ENCODE measurements around the gene TMEM117.
"Not testable (repeated sequence)": the region's sequence is repeated elsewhere in the genome, so short reads cannot be mapped to it uniquely, and the experiment has no call there.

Gene TMEM117

DNA sequence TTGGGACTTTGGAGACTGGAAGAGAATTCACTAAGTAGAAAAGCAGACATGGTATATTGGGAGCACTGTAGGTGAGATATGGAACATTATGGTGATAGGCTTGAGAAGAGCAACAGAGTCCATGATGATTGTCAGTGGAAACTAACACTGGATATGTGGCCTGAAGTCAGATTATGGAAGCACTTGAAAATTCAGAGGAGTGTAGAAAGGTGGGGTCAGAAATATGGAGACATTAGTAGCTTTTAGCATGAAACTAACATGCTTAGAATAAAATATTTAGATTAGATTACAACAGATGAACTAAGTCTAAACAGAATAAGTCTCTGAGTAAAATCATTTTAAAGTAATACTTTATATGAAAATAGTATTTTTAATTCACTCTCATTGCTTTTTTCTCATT lies 499.1 kb downstream of the TMEM117 start:
- no peaks in the 10 kb centered on the region for H3K36me3 Mint-ChIP-seq (ENCODE audit: low read depth)
- H3K4me3 Mint-ChIP-seq = no peak overlapping the region
- H3K4me1 Mint-ChIP-seq (ENCODE audit: low read depth) = no peaks in the 10 kb centered on the region
- no peaks in the 10 kb centered on the region for H3K27me3 Mint-ChIP-seq (ENCODE audit: low read depth)
- H3K27ac Mint-ChIP-seq = no peak overlapping the region
- H3K9me3 Mint-ChIP-seq = peaks cover 14% of the 10 kb centered on the region

DNA sequence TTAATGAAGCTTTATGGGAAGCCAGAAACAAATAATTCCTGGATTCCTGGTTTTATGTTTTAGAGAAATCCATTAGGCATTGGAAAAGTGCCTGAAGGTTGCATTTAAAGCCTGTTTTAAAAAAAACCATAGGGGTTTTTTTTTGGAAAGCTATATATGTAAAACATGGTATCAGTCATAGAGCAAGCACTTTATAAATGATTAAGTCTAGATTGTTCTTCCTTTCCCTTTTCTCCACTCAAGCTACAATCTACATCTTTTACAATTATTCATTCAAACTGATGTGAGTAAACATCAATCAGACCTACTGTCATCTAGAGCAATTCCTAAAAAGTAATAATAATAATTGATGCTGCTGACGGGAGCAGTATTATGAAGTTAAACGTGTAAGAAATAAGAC lies 500.7 kb downstream of the TMEM117 start:
- no peaks in the 10 kb centered on the region for H3K36me3 Mint-ChIP-seq (ENCODE audit: low read depth)
- H3K27ac Mint-ChIP-seq = no peak overlapping the region
- no peak overlapping the region for H3K4me3 Mint-ChIP-seq
- no peaks in the 10 kb centered on the region for H3K27me3 Mint-ChIP-seq (ENCODE audit: low read depth)
- H3K4me1 Mint-ChIP-seq (ENCODE audit: low read depth) = no peaks in the 10 kb centered on the region
- H3K9me3 Mint-ChIP-seq = peaks cover 14% of the 10 kb centered on the region

DNA sequence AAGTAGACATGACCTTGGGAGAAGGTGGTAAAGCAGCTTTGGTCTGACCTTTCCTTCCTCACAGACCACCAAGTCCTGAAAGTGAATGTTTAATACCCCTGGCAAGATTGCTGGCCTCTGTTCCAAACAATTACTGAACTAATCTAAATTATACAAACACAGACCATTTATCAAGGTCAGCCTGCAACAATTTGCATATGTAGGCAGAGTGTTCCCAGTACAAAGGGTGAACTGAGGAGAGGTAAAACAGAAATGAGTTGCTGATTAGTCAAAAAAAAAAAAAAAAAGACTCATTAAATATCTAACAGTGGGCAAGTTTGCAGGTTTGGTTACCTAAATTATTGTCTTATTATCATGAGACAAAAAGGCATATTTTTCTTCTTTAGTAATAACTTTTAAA lies 506.5 kb downstream of the TMEM117 start:
- H3K4me3 Mint-ChIP-seq = no peak overlapping the region
- no peaks in the 10 kb centered on the region for H3K9me3 Mint-ChIP-seq
- no peaks in the 10 kb centered on the region for H3K36me3 Mint-ChIP-seq (ENCODE audit: low read depth)
- no peaks in the 10 kb centered on the region for H3K4me1 Mint-ChIP-seq (ENCODE audit: low read depth)
- no peak overlapping the region for H3K27ac Mint-ChIP-seq
- H3K27me3 Mint-ChIP-seq (ENCODE audit: low read depth) = no peaks in the 10 kb centered on the region

DNA sequence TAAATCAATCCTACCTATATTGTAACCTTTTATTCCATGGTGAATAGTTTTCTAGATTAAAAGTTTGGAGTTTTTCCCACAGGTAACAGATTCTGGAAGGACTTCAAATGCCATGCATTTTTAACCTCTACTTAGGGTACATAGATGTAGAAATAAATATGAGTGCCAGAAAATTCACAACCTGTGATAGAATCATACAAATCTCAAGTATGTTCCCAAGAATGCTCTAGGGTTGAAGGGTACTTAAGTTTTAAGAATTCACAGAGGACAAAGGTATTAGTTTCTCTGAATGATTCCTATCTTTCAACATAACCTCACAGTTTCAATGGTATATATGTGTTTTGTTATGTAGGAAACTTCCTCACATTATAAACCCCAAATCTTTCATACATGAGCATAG lies 511.3 kb downstream of the TMEM117 start:
- Mint-ChIP-seq H3K27me3 (ENCODE audit: low read depth) (no peaks in the 10 kb centered on the region), H3K36me3 (ENCODE audit: low read depth) (no peaks in the 10 kb centered on the region), H3K27ac (no peak overlapping the region), H3K9me3 (no peaks in the 10 kb centered on the region), H3K4me3 (no peak overlapping the region), H3K4me1 (ENCODE audit: low read depth) (no peaks in the 10 kb centered on the region)

- H3K4me1 Mint-ChIP-seq (ENCODE audit: low read depth) = no peaks in the 10 kb centered on the region
- H3K27ac Mint-ChIP-seq = no peak overlapping the region
Observed at GRCh38 chr12:44357494-44357893, 521.6 kb downstream of the TMEM117 start.

DNA sequence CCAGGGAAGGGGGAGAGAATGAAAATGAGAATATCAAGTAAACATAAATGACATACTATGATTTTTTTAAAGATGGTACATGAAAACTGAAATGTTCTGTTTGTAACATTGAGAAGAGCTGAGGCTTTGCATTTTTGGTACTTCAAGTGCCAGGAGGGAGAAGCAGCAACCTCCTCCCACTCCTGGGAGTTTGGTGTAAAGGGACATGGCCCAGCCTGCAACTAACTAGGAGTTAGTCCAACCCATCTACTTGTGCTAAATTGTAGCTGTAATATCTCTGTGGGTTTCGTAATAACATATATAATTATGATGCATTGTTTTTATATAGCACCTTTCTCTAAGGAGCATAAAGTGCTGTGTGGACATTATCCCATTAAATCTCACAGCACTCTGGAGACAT lies 522.8 kb downstream of the TMEM117 start:
- H3K4me3 Mint-ChIP-seq = no peak overlapping the region
- no peaks in the 10 kb centered on the region for H3K4me1 Mint-ChIP-seq (ENCODE audit: low read depth)
- no peaks in the 10 kb centered on the region for H3K36me3 Mint-ChIP-seq (ENCODE audit: low read depth)
- peaks cover 4% of the 10 kb centered on the region for H3K9me3 Mint-ChIP-seq
- no peaks in the 10 kb centered on the region for H3K27me3 Mint-ChIP-seq (ENCODE audit: low read depth)
- no peak overlapping the region for H3K27ac Mint-ChIP-seq

More at GRCh38 chr12:44357494-44357893, 521.6 kb downstream of the TMEM117 start:
- Mint-ChIP-seq H3K36me3 (ENCODE audit: low read depth) (no peaks in the 10 kb centered on the region), H3K27me3 (ENCODE audit: low read depth) (no peaks in the 10 kb centered on the region), H3K4me3 (no peak overlapping the region), H3K9me3 (peaks cover 4% of the 10 kb centered on the region)

DNA sequence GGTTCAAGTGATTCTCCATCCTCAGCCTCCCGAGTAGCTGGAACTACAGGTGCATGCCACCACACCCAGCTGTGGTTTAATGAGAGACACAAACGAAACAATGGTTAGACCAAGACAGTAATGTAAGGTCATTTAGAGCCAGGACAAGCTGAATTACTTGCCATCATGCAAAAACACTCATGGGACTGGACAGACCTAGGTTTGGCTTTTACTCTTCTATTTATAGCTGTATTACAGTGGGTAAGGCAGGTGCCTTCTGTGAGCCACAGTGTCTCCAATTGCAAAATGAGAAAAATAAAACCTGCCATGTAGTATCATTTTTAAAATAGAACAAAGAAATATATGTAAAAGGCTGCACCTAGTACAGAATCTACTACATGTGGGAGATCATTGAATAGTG lies 527.1 kb downstream of the TMEM117 start:
- Mint-ChIP-seq H3K4me3 (no peak overlapping the region), H3K27me3 (ENCODE audit: low read depth) (no peaks in the 10 kb centered on the region), H3K27ac (no peak overlapping the region), H3K4me1 (ENCODE audit: low read depth) (no peaks in the 10 kb centered on the region), H3K9me3 (no peaks in the 10 kb centered on the region), H3K36me3 (ENCODE audit: low read depth) (no peaks in the 10 kb centered on the region)

GRCh38 chr12:44367136-44367535 lies 531.3 kb downstream of the TMEM117 start:
- Mint-ChIP-seq H3K27me3 (ENCODE audit: low read depth) (no peaks in the 10 kb centered on the region), H3K4me1 (ENCODE audit: low read depth) (no peaks in the 10 kb centered on the region), H3K9me3 (no peaks in the 10 kb centered on the region), H3K27ac (no peak overlapping the region), H3K4me3 (no peak overlapping the region), H3K36me3 (ENCODE audit: low read depth) (no peaks in the 10 kb centered on the region)

DNA sequence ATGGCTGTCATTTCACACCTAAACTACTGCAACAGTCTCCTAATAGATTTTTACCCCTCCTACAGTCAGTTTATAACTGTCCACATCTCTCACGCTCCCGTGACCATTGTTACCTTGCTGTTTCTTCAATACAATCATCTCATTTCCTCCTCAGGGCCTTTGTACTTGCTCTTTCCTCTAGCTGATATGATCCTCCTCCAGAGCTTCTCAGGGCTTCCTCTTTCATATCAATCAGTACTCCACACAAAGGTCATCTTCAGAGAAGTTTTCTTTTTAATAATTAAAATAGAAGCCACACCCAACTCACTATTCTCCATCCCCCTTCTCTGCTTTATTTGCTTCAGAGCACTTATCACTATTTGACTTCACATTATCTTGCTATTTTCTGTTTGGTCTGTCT lies 532.0 kb downstream of the TMEM117 start:
- Mint-ChIP-seq H3K9me3 (no peaks in the 10 kb centered on the region), H3K27ac (no peak overlapping the region)

DNA sequence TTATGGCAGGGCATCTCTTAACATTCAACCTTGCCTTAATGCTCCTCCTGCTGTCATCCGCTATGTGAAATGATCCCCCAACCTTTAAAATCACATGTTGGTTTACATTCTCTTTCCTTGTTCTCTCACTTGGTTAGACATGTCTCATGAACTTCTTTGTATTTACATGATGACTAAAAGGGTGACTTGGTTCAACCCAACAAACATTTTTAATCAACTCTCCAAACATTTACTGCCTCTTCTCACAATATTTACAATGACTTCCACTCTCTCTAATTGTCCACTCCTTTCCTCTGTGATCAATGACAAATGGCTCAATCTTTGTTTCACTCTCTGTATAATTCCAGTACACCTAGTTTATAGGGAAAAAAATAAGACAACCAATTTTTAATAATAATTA lies 534.1 kb downstream of the TMEM117 start:
- no peaks in the 10 kb centered on the region for H3K9me3 Mint-ChIP-seq
- H3K27ac Mint-ChIP-seq = no peak overlapping the region
- H3K27me3 Mint-ChIP-seq (ENCODE audit: low read depth) = no peaks in the 10 kb centered on the region
- H3K4me3 Mint-ChIP-seq = no peak overlapping the region
- H3K36me3 Mint-ChIP-seq (ENCODE audit: low read depth) = no peaks in the 10 kb centered on the region
- no peaks in the 10 kb centered on the region for H3K4me1 Mint-ChIP-seq (ENCODE audit: low read depth)

More for the DNA sequence above, 532.0 kb downstream of the TMEM117 start:
- no peak overlapping the region for H3K4me3 Mint-ChIP-seq
- H3K36me3 Mint-ChIP-seq (ENCODE audit: low read depth) = no peaks in the 10 kb centered on the region
- H3K4me1 Mint-ChIP-seq (ENCODE audit: low read depth) = no peaks in the 10 kb centered on the region
- no peaks in the 10 kb centered on the region for H3K27me3 Mint-ChIP-seq (ENCODE audit: low read depth)

DNA sequence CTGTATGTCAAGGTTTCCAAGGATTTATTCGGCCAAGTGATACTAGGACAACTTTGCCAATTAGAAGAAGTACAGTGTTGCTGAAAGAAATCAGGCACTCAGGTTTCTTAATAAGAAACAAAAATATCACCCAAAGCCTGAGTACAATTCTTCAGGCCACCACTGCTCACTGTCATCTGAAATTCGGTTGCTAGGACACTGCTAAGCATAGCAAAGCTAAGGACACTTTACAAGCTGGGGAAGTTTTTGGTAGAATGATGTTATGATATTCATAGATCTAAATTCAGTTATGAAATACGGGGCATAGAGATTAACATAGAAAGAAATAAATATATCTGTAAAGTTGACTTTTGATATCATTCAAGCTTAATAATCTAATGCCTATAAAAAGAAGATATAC lies 535.1 kb downstream of the TMEM117 start:
- Mint-ChIP-seq H3K27me3 (ENCODE audit: low read depth) (no peaks in the 10 kb centered on the region), H3K27ac (no peak overlapping the region), H3K4me3 (no peak overlapping the region), H3K4me1 (ENCODE audit: low read depth) (no peaks in the 10 kb centered on the region), H3K36me3 (ENCODE audit: low read depth) (no peaks in the 10 kb centered on the region), H3K9me3 (no peaks in the 10 kb centered on the region)

DNA sequence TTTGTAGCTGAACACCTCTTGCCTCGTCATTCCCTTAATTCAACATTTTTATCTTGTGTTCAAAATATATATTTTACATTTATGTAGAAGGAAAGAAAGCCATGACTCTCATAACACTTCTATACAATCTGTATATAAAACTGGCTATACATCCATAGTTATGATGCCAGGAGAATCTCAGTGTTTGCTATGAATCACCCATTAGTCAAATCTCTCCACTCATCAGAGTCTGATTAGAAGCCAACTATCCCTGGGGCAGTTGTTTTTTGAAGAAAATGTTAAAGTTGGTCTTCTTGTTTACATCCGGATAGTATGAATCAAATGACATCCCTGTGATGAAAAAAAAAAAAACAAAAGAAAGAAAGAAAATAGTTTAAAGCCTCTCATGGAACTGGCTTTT lies 536.4 kb downstream of the TMEM117 start:
- Mint-ChIP-seq H3K27me3 (ENCODE audit: low read depth) (no peaks in the 10 kb centered on the region), H3K27ac (no peak overlapping the region), H3K4me3 (no peak overlapping the region), H3K9me3 (no peaks in the 10 kb centered on the region), H3K36me3 (ENCODE audit: low read depth) (no peaks in the 10 kb centered on the region), H3K4me1 (ENCODE audit: low read depth) (no peaks in the 10 kb centered on the region)

GRCh38 chr12:44375694-44376093 lies 539.8 kb downstream of the TMEM117 start:
- Mint-ChIP-seq H3K9me3 (no peaks in the 10 kb centered on the region), H3K27me3 (ENCODE audit: low read depth) (no peaks in the 10 kb centered on the region), H3K4me3 (no peak overlapping the region), H3K36me3 (ENCODE audit: low read depth) (no peaks in the 10 kb centered on the region), H3K27ac (no peak overlapping the region), H3K4me1 (ENCODE audit: low read depth) (no peaks in the 10 kb centered on the region)

DNA sequence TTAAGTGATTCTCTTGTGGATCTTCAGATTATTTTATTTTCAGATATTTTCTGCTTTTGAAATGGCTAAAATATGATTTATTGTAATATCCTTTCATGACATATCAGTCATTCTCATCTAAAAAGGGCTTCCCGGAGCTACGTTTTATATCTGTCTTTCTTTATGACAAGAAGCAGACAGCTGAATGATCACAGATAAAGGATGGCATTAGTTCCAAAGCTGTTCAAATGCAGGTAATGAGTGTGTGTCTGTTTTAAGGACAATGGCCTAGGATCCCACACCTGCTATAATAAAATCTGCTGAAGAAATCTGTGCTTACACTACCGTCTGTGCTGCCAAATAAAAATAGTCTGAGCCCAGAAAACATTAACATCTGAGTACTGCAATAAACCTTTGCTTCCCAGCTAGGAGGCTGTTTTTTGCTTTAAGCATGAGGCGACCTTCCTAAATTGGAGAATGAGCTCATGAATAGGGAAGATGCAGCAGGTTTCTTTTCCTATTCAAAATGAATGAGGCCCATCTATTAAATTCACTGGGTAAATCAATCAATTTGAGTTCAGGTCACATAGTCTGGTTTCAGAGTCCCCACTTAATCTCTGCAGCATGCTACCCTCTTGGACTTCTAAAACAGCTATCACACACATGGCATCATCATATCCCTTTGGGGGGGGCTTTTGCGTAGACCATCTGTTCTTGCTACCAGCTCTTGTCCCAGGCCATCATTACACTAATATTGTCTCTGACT lies 541.7 kb downstream of the TMEM117 start:
- Mint-ChIP-seq H3K27me3 (ENCODE audit: low read depth) (no peaks in the 10 kb centered on the region), H3K36me3 (ENCODE audit: low read depth) (no peaks in the 10 kb centered on the region), H3K27ac (no peak overlapping the region), H3K4me3 (no peak overlapping the region), H3K9me3 (no peaks in the 10 kb centered on the region), H3K4me1 (ENCODE audit: low read depth) (no peaks in the 10 kb centered on the region)

GRCh38 chr12:44379113-44379512 lies 543.2 kb downstream of the TMEM117 start:
- H3K27ac Mint-ChIP-seq; H3K9me3 Mint-ChIP-seq; H3K36me3 Mint-ChIP-seq (ENCODE audit: low read depth); H3K4me1 Mint-ChIP-seq (ENCODE audit: low read depth); H3K4me3 Mint-ChIP-seq; H3K27me3 Mint-ChIP-seq (ENCODE audit: low read depth): not testable (repeated sequence)

DNA sequence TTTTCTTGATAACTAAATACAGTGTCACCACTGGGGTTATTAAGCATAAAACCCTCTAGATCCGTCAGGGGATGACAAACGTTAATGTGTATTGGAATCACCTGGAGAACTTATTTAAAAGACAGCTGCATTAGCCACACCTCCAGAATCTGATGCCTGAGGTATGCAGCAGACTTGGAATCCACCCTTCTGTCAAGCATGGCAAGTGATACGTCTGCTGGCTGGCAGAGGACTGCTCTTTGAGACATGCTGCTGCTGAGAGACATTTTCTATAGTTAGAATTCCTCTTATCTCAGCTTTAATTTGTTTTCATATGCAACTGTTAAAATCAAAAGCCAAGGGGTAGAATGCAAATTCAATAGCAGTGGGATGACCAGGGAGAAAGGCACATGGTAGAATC lies 544.0 kb downstream of the TMEM117 start:
- no peaks in the 10 kb centered on the region for H3K27me3 Mint-ChIP-seq (ENCODE audit: low read depth)
- H3K27ac Mint-ChIP-seq = no peak overlapping the region
- H3K4me3 Mint-ChIP-seq = no peak overlapping the region
- no peaks in the 10 kb centered on the region for H3K9me3 Mint-ChIP-seq
- H3K4me1 Mint-ChIP-seq (ENCODE audit: low read depth) = no peaks in the 10 kb centered on the region
- no peaks in the 10 kb centered on the region for H3K36me3 Mint-ChIP-seq (ENCODE audit: low read depth)
